ENCODE measurements around the gene SYCP3. TPM values are rescaled to one million over a fixed set of nuclear protein-coding genes. Genes with fewer than 3 reads are reported as not detected.
"Not testable (repeated sequence)": the region's sequence is repeated elsewhere in the genome, so short reads cannot be mapped to it uniquely, and the experiment has no call there.

Gene SYCP3
- total RNA-seq, 1 donor from 2014 or later = 0.04 TPM

GRCh38 chr12:101743242-101743641 is 4.0 kb upstream of the SYCP3 start:
- no peak overlapping the region for H3K4me3 Mint-ChIP-seq
- Histone ChIP-seq H3K4me3 (no peak overlapping the region), H3K36me3 (no peaks in the 10 kb centered on the region), H3F3A (ENCODE audit: low read depth) (no peaks in the 10 kb centered on the region), H3K4me2 (no peak overlapping the region), H4K20me1 (ENCODE audit: low read depth) (no peaks in the 10 kb centered on the region), H3K27ac (no peak overlapping the region), H2AFZ (replicated peaks) (no peak overlapping the region), H3K4me1 (no peaks in the 10 kb centered on the region), H3K9me3 (ENCODE audit: low read depth) (no peaks in the 10 kb centered on the region), H3K27me3 (no peaks in the 10 kb centered on the region), H3K79me2 (ENCODE audit: low read depth) (no peaks in the 10 kb centered on the region), H3K9ac (no peak overlapping the region)
- peaks cover 4% of the 10 kb centered on the region for H3K36me3 Mint-ChIP-seq
- no peaks in the 10 kb centered on the region for H3K9me3 Mint-ChIP-seq
- no peak for DNase-seq (ENCODE audit: low spot score)
- H3K4me1 Mint-ChIP-seq = no peaks in the 10 kb centered on the region
- H3K27ac Mint-ChIP-seq = no peak overlapping the region
- H3K27me3 Mint-ChIP-seq (ENCODE audit: insufficient read depth, low read depth) = no peaks in the 10 kb centered on the region
- TF ChIP-seq EZH2phosphoT487 (IDR thresholded peaks at IDR 0.05) = no peak
- no peak for TF ChIP-seq EZH2 (IDR thresholded peaks at IDR 0.05)
- TF ChIP-seq CTCF (IDR thresholded peaks at IDR 0.05) = no peak

DNA sequence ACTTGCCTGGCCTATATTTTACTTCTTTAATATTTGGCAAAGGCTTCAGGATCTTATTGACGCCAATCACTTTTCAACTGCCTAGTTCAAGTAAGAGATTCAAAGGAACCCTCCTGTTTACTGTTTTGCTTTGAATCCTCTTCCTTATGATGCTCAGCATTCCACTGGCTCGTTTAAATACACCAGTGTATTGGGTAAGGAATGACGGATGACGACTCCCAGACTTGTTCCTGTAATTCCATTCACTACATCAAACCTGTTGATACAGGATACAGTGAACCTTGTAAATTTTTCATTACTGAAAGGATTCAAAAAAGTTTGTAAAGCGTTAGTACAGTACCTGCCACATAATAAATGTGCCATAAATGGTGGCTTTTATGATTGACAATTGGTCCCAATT is 1.7 kb upstream of the SYCP3 start:
- Histone ChIP-seq H3K4me2 (no peak overlapping the region), H3K4me3 (no peak overlapping the region), H3K9me3 (ENCODE audit: low read depth) (no peaks in the 10 kb centered on the region), H3K79me2 (ENCODE audit: low read depth) (no peaks in the 10 kb centered on the region), H3K36me3 (no peaks in the 10 kb centered on the region), H3K27ac (no peak overlapping the region), H3K9ac (no peak overlapping the region), H3F3A (ENCODE audit: low read depth) (no peaks in the 10 kb centered on the region), H4K20me1 (ENCODE audit: low read depth) (no peaks in the 10 kb centered on the region), H3K4me1 (no peaks in the 10 kb centered on the region), H2AFZ (replicated peaks) (no peak overlapping the region), H3K27me3 (no peaks in the 10 kb centered on the region)
- H3K4me1 Mint-ChIP-seq = no peaks in the 10 kb centered on the region
- no peak overlapping the region for H3K4me3 Mint-ChIP-seq
- DNase-seq (ENCODE audit: low spot score) = no peak
- H3K27me3 Mint-ChIP-seq (ENCODE audit: insufficient read depth, low read depth) = no peaks in the 10 kb centered on the region
- TF ChIP-seq EZH2phosphoT487 (IDR thresholded peaks at IDR 0.05) = no peak
- H3K36me3 Mint-ChIP-seq = peaks cover 7% of the 10 kb centered on the region
- no peaks in the 10 kb centered on the region for H3K9me3 Mint-ChIP-seq
- H3K27ac Mint-ChIP-seq = no peak overlapping the region

DNA sequence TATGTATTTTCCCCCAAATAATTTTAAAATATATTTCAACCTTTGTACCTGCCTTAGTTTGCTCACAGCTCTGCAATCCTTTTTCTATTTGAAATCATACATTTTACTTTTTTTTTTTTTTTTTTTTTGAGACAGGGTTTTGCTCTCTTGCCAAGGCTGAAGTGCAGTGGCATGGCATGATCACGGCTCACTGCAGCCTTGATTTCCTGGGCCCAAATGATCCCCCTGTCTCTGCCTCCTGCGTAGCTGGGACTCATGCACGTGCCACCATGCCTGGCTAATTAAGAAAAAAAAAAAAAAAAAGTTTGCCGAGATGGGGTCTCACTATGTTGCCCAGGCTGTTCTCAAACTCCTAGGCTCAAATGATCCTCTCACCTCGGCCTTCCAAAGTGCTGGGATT is 1.3 kb upstream of the SYCP3 start:
- no peak for TF ChIP-seq CTCF (IDR thresholded peaks at IDR 0.05)
- H3K4me1 ChIP-seq = no peaks in the 10 kb centered on the region
- H3K27me3 Mint-ChIP-seq (ENCODE audit: insufficient read depth, low read depth) = no peaks in the 10 kb centered on the region
- H3K9ac ChIP-seq = no peak overlapping the region
- H3K9me3 Mint-ChIP-seq = no peaks in the 10 kb centered on the region
- H3K27ac Mint-ChIP-seq = no peak overlapping the region
- H3K4me3 Mint-ChIP-seq = no peak overlapping the region
- no peak overlapping the region for H3K4me3 ChIP-seq
- H3F3A ChIP-seq (ENCODE audit: low read depth) = no peaks in the 10 kb centered on the region
- no peaks in the 10 kb centered on the region for H4K20me1 ChIP-seq (ENCODE audit: low read depth)
- H3K36me3 ChIP-seq = no peaks in the 10 kb centered on the region
- no peak overlapping the region for H3K4me2 ChIP-seq
- H3K79me2 ChIP-seq (ENCODE audit: low read depth) = no peaks in the 10 kb centered on the region
- no peak for DNase-seq (ENCODE audit: low spot score)
- no peak overlapping the region for H2AFZ ChIP-seq (replicated peaks)
- no peaks in the 10 kb centered on the region for H3K4me1 Mint-ChIP-seq
- no peak overlapping the region for H3K27ac ChIP-seq
- no peaks in the 10 kb centered on the region for H3K27me3 ChIP-seq
- peaks cover 7% of the 10 kb centered on the region for H3K36me3 Mint-ChIP-seq
- H3K9me3 ChIP-seq (ENCODE audit: low read depth) = no peaks in the 10 kb centered on the region

DNA sequence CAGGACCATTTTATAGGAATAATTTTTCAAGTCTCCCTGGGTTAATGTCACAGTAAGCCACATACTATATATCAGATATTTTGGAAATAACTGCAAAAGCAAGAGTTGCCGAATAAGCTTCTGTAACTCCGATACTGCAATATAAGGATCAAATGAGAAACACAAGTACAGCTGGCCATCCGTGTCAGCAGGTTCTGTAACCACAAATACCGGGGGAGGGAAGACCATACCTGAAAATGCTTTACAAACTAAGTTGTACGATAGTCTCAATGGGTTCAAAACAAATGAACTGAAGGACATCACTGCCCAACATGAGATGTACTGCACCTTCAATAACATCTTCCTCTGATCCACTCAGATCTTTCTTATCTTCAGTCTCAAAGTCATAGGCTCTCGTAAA is 1.8 kb downstream of the SYCP3 start:
- no peak overlapping the region for H3K9ac ChIP-seq
- H3K4me1 ChIP-seq = no peaks in the 10 kb centered on the region
- no peaks in the 10 kb centered on the region for H3K4me1 Mint-ChIP-seq
- H3K9me3 Mint-ChIP-seq = no peaks in the 10 kb centered on the region
- no peaks in the 10 kb centered on the region for H3K27me3 Mint-ChIP-seq (ENCODE audit: insufficient read depth, low read depth)
- H3K4me3 ChIP-seq = no peak overlapping the region
- H3K27ac Mint-ChIP-seq = no peak overlapping the region
- H3K27ac ChIP-seq = no peak overlapping the region
- no peaks in the 10 kb centered on the region for H3F3A ChIP-seq (ENCODE audit: low read depth)
- H3K36me3 ChIP-seq = no peaks in the 10 kb centered on the region
- no peak overlapping the region for H2AFZ ChIP-seq (replicated peaks)
- H3K36me3 Mint-ChIP-seq = peaks cover 7% of the 10 kb centered on the region
- H3K27me3 ChIP-seq = no peaks in the 10 kb centered on the region
- no peak for DNase-seq (ENCODE audit: low spot score)
- H3K79me2 ChIP-seq (ENCODE audit: low read depth) = no peaks in the 10 kb centered on the region
- no peak overlapping the region for H3K4me3 Mint-ChIP-seq
- H4K20me1 ChIP-seq (ENCODE audit: low read depth) = no peaks in the 10 kb centered on the region
- no peaks in the 10 kb centered on the region for H3K9me3 ChIP-seq (ENCODE audit: low read depth)
- TF ChIP-seq EZH2phosphoT487 (IDR thresholded peaks at IDR 0.05) = no peak
- TF ChIP-seq EZH2 (IDR thresholded peaks at IDR 0.05) = no peak
- TF ChIP-seq CTCF (IDR thresholded peaks at IDR 0.05) = no peak
- H3K4me2 ChIP-seq = no peak overlapping the region

- H3K4me3 Mint-ChIP-seq; H3K4me1 ChIP-seq; H3K36me3 ChIP-seq; H3K36me3 Mint-ChIP-seq; H3K27me3 Mint-ChIP-seq (ENCODE audit: insufficient read depth, low read depth); H3K27me3 ChIP-seq; DNase-seq (ENCODE audit: low spot score); H3K27ac Mint-ChIP-seq; H3K9me3 ChIP-seq (ENCODE audit: low read depth); H3K4me3 ChIP-seq; H3K9me3 Mint-ChIP-seq; H3K4me2 ChIP-seq; H3F3A ChIP-seq (ENCODE audit: low read depth); H3K9ac ChIP-seq; H3K4me1 Mint-ChIP-seq; H2AFZ ChIP-seq (replicated peaks); H3K27ac ChIP-seq; H4K20me1 ChIP-seq (ENCODE audit: low read depth); H3K79me2 ChIP-seq (ENCODE audit: low read depth): not testable (repeated sequence)
Observed at GRCh38 chr12:101734482-101734881, 4.8 kb downstream of the SYCP3 start.
